NCI-H1105 treated with DMSO at 0.1 percent for 48 hours (cell line): ENCODE data around the gene ADGRG6.
"Not testable (repeated sequence)": the region's sequence is repeated elsewhere in the genome, so short reads cannot be mapped to it uniquely, and the experiment has no call there.

Source experiments
- DNase-seq: peaks from one replicate; lab custom pipeline; 2025; lab: John Stamatoyannopoulos, UW

Gene ADGRG6

GRCh38 chr6:142412241-142412640, 110.4 kb downstream of the ADGRG6 start:
- no peak for DNase-seq

DNA sequence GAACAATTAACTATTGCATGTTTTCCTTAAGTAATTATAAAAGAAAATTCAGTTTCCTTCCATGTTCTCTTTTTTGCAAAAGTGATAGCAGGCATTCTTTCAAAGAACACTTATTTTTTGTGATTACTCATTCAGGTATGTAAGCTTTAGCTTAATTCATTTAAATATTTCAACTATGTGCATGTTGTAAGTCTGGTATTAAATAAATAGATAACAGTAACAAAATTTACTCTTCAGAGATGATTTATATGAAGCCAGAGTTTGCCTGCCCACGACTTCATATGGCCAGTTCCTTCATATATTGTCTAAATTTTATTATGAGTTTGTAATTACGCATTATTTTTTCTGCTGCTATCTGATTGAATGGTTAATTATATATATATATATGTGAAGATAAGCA, 110.9 kb downstream of the ADGRG6 start:
- no peak for DNase-seq

DNA sequence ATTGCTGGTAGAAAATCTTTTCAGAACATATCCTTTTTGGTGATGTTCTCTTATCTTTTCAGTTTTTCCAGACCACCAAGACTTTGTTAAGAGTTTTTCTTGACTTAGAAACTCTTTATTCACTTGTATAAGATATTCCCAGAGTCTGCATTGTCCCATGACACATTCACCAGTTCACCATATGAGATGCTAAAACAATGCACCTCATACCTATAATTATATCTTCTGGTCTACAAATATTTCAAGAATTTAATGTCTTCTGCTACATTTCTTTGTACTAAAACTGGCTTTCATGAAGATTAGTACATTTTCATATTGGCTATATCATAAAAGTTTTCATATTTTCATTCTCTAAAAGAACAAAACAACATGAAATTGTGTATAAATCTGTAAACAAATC, 111.3 kb downstream of the ADGRG6 start:
- no peak for DNase-seq

DNA sequence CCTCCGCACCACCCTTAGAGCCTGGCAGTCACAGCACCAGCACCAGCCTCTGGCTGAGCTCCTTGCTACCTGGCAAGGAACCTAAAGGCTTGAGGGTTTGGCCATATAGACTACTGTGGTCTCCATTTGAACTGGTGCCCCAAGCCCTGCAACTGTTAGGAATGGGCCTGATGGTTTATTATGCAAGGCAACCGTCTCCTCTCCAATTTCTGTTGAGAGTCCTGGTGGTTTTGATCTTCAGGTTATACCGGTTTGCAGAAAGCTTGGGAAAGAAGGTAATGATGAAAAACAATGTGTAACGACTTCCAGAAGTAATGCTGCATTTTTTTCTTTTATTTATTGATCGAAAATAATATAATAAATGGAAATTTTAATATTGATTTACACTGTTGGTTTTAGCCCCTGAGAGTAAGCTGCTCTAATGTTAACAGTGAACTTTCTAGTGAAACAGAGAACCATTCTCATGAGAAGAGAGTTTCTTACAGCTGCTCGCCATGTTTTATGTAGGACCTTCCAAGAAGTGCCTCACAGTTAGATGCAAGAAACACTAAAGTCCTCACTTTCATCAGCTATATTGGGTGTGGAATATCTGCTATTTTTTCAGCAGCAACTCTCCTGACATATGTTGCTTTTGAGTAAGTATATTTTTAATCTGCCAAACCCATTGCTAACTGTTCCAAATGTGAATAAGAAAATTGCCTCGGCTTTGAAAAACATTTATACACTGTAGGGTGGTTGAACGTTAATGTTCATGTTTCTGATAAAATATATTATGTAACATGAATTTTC, 112.8 kb downstream of the ADGRG6 start:
- no peak for DNase-seq

- no peak for DNase-seq
Measured at GRCh38 chr6:142416179-142416578, 114.4 kb downstream of the ADGRG6 start.

DNA sequence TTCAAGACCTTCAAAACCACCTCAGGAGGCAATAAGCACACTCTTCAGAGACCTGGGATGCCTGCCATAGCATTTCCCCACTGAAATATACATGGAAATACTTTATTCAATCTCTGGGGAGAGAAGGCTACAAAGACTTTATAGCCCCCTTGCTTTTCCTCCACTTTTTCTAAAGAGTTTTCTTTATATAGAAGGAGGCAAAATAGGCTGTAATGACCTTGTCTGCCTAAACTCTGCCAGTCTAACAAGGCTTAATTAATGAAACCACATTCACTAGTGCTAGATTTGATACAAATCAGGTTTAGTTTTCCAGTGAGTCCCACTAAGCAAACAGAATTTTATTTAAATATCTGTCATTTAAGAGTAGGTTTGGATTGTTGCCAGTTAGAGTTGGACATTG, 114.9 kb downstream of the ADGRG6 start:
- no peak for DNase-seq

GRCh38 chr6:142417331-142417750, 115.5 kb downstream of the ADGRG6 start:
- no peak for DNase-seq

GRCh38 chr6:142419071-142419470, 117.3 kb downstream of the ADGRG6 start:
- no peak for DNase-seq

- DNase-seq = no peak
Measured at GRCh38 chr6:142420802-142421201, 119.0 kb downstream of the ADGRG6 start.

- DNase-seq = peak; percentile 85
Measured at GRCh38 chr6:142421285-142422117, 119.7 kb downstream of the ADGRG6 start.

DNA sequence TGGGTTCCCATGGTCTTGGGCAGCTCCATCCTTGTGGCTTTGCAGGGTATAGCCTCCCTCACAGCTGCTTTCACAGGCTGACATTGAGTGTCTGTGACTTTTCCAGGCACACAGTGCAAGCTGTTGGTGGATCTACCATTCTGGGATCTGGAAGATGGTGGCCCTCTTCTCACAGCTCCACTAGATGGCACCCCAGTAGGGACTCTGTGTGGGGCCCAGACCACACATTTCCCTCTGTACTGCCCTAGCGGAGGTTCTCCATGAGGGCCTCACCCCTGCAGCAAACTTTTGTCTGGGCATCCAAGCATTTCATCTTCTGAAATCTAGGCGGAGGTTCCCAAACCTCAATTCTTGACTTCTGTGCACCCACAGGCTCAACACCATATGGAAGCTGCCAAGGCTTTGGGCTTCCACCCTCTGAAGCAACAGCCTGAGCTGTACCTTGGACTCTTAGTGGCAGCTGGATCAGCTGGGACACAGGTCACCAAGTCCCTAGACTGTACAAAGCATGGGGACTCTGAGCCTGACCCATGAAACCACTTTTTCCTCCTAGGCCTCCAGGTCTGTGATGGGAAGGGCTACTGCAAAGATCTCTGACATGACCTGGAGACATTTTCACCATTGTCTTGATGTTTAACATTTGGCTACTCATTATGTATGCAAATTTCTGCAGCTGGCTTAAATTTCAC, 124.8 kb downstream of the ADGRG6 start:
- not testable (repeated sequence) for DNase-seq

DNA sequence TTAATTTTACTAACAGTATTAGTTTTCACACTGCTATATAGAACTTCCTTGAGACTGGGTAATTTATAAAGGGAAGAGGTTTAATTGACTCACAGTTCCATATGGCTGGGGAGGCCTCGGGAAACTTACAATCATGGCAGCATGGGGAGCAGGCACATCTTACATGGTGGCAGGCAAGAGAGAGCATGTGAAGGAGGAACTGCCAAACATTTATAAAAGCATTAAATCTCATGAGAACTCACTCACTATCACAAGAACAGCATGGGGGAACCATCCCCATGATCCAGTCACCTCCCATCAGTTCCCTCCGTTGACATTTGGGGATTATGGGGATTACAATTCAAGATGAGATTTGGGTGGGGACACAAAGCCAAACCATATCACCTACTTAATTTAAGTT, 126.7 kb downstream of the ADGRG6 start:
- DNase-seq = not testable (repeated sequence)

DNA sequence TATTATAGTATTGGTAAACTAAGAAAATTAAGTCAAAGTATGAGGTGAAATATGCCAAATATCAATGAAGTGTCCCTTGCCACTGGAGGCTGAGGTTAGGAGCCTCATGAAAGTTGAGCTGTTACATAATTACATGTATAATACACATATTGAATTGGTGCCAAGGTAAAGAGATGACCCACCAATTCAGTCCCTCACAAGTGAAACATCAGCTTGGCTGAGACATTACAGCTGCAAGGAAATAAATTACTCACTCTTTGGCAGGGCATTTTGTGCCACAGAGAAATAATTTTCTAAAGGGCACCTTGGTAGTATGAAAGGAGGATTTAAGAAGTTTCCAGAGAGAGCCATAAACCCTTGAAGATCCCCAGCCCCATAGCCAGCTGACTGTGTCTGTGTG, 127.4 kb downstream of the ADGRG6 start:
- DNase-seq = peak; percentile 20

- no peak for DNase-seq
Measured at GRCh38 chr6:142433419-142433818, 131.6 kb downstream of the ADGRG6 start.

DNA sequence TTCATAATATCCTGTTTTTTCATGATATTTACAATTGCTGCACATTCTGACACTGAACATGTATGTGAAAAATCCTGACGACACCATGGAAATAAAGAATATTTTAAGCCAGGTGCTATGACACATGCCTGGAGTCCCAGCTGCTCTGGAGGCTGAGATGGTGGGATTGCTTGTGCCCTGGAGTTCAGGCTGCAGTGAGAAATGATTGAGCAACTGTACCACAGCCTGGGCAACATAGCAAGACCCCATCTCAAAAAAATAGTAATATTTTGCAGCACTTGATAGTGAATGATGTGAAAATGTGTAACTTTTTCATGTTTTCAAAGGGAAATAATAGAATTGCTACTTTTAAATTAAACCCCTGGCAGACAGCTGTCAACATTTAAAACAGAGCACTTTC, 137.1 kb downstream of the ADGRG6 start:
- no peak for DNase-seq

- no peak for DNase-seq
Measured at GRCh38 chr6:142440600-142441293, 138.9 kb downstream of the ADGRG6 start.

DNA sequence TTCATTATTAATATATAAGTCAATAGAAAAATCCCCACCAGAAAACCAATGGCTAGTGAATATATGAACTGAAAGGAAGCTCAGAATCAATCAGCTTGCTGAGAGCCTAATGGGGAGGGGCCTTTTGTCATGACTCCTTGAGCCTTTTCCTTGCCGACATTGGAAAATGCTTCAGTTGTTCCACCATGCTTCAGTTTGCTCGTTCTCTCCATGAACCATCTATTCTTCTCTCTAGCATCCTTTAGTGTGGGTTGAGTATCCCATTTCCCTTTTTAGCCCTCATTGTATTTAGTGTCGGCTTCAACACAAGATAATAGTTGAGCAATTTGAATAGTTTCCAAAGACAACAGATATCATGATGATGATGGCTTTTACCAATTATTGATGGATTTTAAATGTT, 139.9 kb downstream of the ADGRG6 start:
- DNase-seq = no peak

DNA sequence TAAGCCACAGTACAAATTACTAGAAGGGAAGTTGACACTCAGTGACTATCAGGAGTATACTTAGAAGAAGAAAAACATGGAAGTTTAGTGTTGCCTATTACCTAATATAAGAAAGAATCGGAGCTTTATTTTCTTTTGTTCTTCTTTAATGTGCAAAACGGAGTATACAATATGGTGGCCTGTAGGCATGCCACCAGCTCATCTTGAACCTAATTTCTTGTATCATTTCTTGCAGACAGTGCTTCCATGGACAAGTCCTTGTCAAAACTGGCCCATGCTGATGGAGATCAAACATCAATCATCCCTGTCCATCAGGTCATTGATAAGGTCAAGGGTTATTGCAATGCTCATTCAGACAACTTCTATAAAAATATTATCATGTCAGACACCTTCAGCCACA, 141.3 kb downstream of the ADGRG6 start:
- no peak for DNase-seq

GRCh38 chr6:142443532-142443931, 141.7 kb downstream of the ADGRG6 start:
- no peak for DNase-seq

DNA sequence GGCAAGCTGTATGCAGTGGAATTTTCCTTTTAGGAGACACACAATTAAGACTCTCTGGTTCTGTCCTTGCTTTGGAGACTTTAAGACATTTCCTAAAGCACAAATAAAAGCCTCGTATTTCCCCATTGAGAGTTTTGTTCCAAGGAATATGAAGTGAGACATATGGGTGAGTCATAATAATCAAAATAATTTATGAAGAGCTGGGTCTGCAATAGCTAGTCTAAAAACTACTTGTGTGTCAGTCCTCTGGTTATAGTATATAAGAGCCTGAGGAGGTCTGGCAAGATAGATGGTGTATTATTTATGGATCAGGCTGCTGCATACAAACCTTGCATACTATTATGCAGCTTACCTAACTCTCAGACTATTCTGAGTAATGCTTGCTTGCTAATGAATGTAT, 142.6 kb downstream of the ADGRG6 start:
- no peak for DNase-seq

DNA sequence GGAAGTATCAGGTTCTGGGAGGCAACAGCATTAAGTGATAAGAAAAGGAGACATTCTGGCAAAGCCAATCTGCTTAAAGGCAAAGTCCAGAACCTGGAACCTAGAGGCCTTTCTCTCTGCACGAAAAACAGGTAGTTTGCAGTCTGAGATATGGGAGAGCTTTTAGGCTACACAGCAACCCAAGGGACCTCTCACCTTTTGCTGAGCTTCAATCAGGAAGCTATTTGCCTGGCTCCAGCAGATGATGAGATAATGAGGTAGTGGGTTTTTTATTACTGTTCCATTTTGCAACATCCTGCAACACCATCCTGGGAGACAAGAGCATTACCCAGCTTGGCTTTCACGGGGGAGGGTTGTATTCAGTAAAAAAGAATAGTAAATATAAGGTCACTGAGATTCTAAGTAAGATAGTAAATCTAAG, 143.1 kb downstream of the ADGRG6 start:
- no peak for DNase-seq

GRCh38 chr6:142446168-142446567, 144.4 kb downstream of the ADGRG6 start:
- no peak for DNase-seq
